Measurements from ENCODE around the gene SEZ6.

DNA sequence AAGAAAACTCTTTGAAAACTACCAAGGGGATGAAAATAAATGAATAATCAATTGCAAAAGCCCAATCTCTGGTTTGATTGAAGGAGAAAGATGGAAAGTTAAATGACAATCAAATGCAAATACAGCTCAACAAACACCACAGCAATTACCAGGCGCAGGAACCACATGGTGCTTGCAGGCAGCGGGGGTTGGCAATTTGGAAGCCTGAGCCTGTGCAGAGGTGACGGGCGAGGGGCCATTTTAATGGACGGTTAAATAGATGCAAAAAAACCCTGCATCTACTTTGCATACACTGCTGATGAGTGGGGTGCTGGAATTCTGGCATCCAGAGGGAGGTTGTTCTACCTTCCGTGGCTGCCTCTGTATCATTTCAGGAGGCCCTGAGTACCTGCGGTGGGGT is 4.8 kb upstream of the SEZ6 start:
- TF ChIP-seq CTCF (IDR thresholded peaks at IDR 0.05) = no peak
- no peak for TF ChIP-seq POLR2A (IDR thresholded peaks at IDR 0.05)
